PC-3 (cell line): ENCODE measurements around the gene TMEM184A. TPM values are rescaled to one million over a fixed set of nuclear protein-coding genes. Genes with fewer than 3 reads are reported as not detected.

Source experiments
- ATAC-seq: fragments of 200-7000 bp; cut with Tn5 transposase; 2 replicates; pipeline ENCODE4 v1.9.1; 2020; ENCODE audit warnings: mild to moderate bottlenecking, moderate library complexity
- BruUV-seq: library from RNA; stranded (reverse); fragments of 400-500 nt; replicated peaks from 2 replicates; lab custom pipeline; 2021; lab: Mats Ljungman, UMichigan
- CTCF ChIA-PET: fragments of 300-600 bp; sonication (Branson Sonifier 250); formaldehyde crosslinking; loops from one replicate; lab custom pipeline; 2022; ENCODE audit warnings: antibody characterized with exemption; lab: Charles Lee
- POLR2A ChIA-PET: fragments of 300-600 bp; sonication (Branson Sonifier 250); formaldehyde crosslinking; loops from one replicate; lab custom pipeline; 2022; ENCODE audit warnings: antibody characterized with exemption; ENCODE audit not compliant: unreplicated experiment; lab: Charles Lee
- DNase-seq: peaks from one replicate; pipeline ENCODE4 v3.0.0-alpha.2; 2015
- H2AFZ ChIP-seq: fragments of 300-600 bp; sonication (generic); 2 replicates; pipeline ENCODE4 v1.6.0; 2016; ENCODE audit warnings: antibody characterized with exemption, low read length
- H3F3A ChIP-seq: fragments of 300-600 bp; sonication (generic); one replicate; pipeline ENCODE4 v1.6.0; 2017; ENCODE audit warnings: antibody characterized with exemption, low read length, control low read depth, mild to moderate bottlenecking; ENCODE audit not compliant: unreplicated experiment
- H3K27ac ChIP-seq: fragments of 300-600 bp; sonication (generic); 2 replicates; pipeline ENCODE4 v1.5.1; 2016; ENCODE audit warnings: mild to moderate bottlenecking, low read length
- H3K27me3 ChIP-seq: fragments of 300-600 bp; sonication (generic); 2 replicates; pipeline ENCODE4 v1.6.1; 2016; ENCODE audit warnings: low read length, mixed read lengths
- H3K36me3 ChIP-seq: fragments of 300-600 bp; sonication (generic); 2 replicates; pipeline ENCODE4 v1.6.1; 2016; ENCODE audit warnings: low read depth, mixed run types, low read length, mixed read lengths
- H3K4me1 ChIP-seq: fragments of 300-600 bp; sonication (generic); 2 replicates; pipeline ENCODE4 v1.5.1; 2016; ENCODE audit warnings: low read length; ENCODE audit not compliant: insufficient read depth
- H3K4me2 ChIP-seq: fragments of 300-600 bp; sonication (generic); 2 replicates; pipeline ENCODE4 v1.6.0; 2016; ENCODE audit warnings: low read length
- H3K4me3 ChIP-seq: fragments of 300-600 bp; sonication (generic); 2 replicates; pipeline ENCODE4 v1.5.1; 2016; ENCODE audit warnings: mild to moderate bottlenecking, low read length, mixed read lengths
- H3K79me2 ChIP-seq: fragments of 300-600 bp; sonication (generic); 2 replicates; pipeline ENCODE4 v1.6.1; 2017; ENCODE audit warnings: low read length, mixed read lengths
- H3K9ac ChIP-seq: fragments of 300-600 bp; sonication (generic); 2 replicates; pipeline ENCODE4 v1.6.0; 2016; ENCODE audit warnings: mild to moderate bottlenecking, low read length
- H3K9me2 ChIP-seq: fragments of 300-600 bp; sonication (generic); replicated peaks from 2 replicates; pipeline ENCODE4 v1.6.1; 2016; ENCODE audit warnings: mixed run types, low read length, mixed read lengths
- H3K9me3 ChIP-seq: fragments of 300-600 bp; sonication (generic); 2 replicates; pipeline ENCODE4 v1.6.1; 2016; ENCODE audit warnings: low read length, mixed read lengths
- H4K20me1 ChIP-seq: fragments of 300-600 bp; sonication (generic); 2 replicates; pipeline ENCODE4 v1.6.1; 2016; ENCODE audit warnings: low read length, mixed read lengths
- EZH2 ChIP-seq: fragments of 300-600 bp; sonication (generic); IDR thresholded peaks from one replicate; pipeline ENCODE4 v1.6.1; 2017; ENCODE audit warnings: antibody characterized with exemption, mild to moderate bottlenecking, low read length; ENCODE audit not compliant: unreplicated experiment
- EZH2phosphoT487 ChIP-seq: fragments of 300-600 bp; sonication (generic); IDR thresholded peaks from 2 replicates; pipeline ENCODE4 v1.6.1; 2018; ENCODE audit warnings: mild to moderate bottlenecking, antibody characterized with exemption, low read length, borderline replicate concordance
- intact Hi-C: fragments of 100-400 bp; cut with micrococcal nuclease; formaldehyde crosslinking; loops from 2 replicates; pipeline ENCODE4 v1.9.0; 2023
- total RNA-seq: library from RNA; depleted of rRNA; stranded (reverse); fragments of >200 nt; gene quantifications from 2 replicates; pipeline ENCODE4 v1.2.3, GENCODE V29; 2014
- TF ChIP-seq, protein P1 (sequence below): fragments of 300-600 bp; sonication (generic); conservative IDR thresholded peaks from 2 replicates; pipeline ENCODE4 v1.5.1; 2017; ENCODE audit warnings: antibody characterized with exemption, low read depth, mild to moderate bottlenecking, low read length

TMEM184A gene
- total RNA-seq, 1 experiment from 2014 or later: 23.1 TPM

DNA sequence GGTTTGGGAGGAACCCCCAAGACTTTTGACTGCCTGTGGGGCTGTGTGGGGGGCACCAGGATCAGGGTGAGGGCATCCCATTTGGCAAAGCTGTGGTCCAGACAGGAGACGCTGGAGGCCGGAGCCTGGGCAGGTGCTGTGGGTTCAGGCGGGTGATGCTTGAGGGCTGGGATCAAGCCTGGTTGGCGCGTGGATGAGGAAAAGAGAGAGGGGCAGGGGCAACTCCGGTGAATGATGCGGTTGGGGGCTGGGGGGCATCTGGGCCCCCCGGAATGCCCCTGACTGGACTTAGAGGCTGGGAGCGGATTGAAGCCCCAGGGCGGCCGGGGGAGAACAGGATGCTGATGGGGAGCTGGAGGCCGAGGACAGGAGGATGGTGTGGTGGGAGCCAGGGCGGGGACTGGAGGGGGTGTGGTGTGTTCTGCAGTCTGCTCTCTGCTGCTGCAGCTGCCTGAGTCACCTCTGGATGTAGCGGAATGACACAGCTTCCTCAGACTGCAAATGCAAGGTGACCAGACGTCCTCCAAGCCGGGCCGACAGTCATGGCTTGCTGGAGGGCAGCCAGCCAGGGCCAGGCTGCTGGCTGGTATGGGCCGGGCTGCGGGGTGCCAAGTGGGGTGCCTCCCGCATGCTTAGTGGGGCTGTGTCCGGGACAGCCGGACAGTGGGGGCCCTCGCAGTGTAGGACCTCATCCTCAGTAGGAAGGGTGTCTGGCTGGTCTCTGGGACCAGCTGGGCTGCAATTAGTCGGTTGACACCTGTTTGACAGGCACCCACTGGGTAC lies 22.3 kb downstream of the TMEM184A start:
- peak; percentile 53 for ATAC-seq

DNA sequence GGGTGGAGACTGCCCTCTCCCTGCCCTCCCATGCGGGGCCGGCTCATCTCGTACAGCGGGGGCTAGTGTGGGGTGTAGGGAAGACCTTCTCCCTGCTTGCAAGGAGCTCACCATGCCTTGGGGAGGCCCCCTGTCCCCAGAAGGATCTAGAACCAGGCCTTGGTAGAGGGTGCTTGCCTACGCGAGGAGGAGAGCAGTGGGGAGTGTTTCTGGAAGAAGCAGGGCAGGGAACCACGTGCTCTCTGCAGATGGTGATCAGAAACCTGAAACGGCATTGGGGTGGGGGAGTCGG lies 22.8 kb downstream of the TMEM184A start:
- peak overlapping the region; percentile 86 for H3K4me2 ChIP-seq
- H4K20me1 ChIP-seq: peaks cover 8% of the 10 kb centered on the region; the same call in 1 of the 2 replicates
- CTCF ChIA-PET: interaction anchor here (1.4 kb wide), 1 partner anchor 23 kb away, joined by 4 read pairs; the partner anchor contains the start of gene TMEM184A
- H2AFZ ChIP-seq: no peak overlapping the region
- H3K36me3 ChIP-seq: no peaks in the 10 kb centered on the region; the same call in 1 of the 2 replicates
- no peak for DNase-seq
- no peak for TF ChIP-seq EZH2phosphoT487
- TF ChIP-seq, protein P1, sequence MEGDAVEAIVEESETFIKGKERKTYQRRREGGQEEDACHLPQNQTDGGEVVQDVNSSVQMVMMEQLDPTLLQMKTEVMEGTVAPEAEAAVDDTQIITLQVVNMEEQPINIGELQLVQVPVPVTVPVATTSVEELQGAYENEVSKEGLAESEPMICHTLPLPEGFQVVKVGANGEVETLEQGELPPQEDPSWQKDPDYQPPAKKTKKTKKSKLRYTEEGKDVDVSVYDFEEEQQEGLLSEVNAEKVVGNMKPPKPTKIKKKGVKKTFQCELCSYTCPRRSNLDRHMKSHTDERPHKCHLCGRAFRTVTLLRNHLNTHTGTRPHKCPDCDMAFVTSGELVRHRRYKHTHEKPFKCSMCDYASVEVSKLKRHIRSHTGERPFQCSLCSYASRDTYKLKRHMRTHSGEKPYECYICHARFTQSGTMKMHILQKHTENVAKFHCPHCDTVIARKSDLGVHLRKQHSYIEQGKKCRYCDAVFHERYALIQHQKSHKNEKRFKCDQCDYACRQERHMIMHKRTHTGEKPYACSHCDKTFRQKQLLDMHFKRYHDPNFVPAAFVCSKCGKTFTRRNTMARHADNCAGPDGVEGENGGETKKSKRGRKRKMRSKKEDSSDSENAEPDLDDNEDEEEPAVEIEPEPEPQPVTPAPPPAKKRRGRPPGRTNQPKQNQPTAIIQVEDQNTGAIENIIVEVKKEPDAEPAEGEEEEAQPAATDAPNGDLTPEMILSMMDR: no peak
- no peak for TF ChIP-seq EZH2
- BruUV-seq: TSS peak; percentile 27
- H3K9ac ChIP-seq: peak overlapping the region; percentile 91
- H3K27me3 ChIP-seq: no peaks in the 10 kb centered on the region
- peak overlapping the region; percentile 97 for H3K27ac ChIP-seq
- H3K4me3 ChIP-seq: peak overlapping the region; percentile 66
- H3K9me3 ChIP-seq: no peaks in the 10 kb centered on the region
- H3K79me2 ChIP-seq: peaks cover 68% of the 10 kb centered on the region
- no peak for ATAC-seq
- intact Hi-C loops: loop anchor here (1.0 to 2.0 kb wide), 3 partner anchors 23 to 34 kb away; partner anchors contain the start of gene TMEM184A
- peaks cover 36% of the 10 kb centered on the region for H3K4me1 ChIP-seq
- H3K9me2 ChIP-seq: no peaks in the 10 kb centered on the region
- POLR2A ChIA-PET: interaction anchor here (1.2 to 1.3 kb wide), 2 partner anchors 22 to 23 kb away, joined by 3 to 6 read pairs; partner anchors contain the start of gene TMEM184A
- H3F3A ChIP-seq: peaks cover 7% of the 10 kb centered on the region

More for the DNA sequence above, 22.3 kb downstream of the TMEM184A start:
- Histone ChIP-seq H3K4me3 (peak overlapping the region; percentile 66), H3F3A (peaks cover 7% of the 10 kb centered on the region), H3K9ac (peak overlapping the region; percentile 91), H4K20me1 (peaks cover 8% of the 10 kb centered on the region; the same call in 1 of the 2 replicates), H3K36me3 (no peaks in the 10 kb centered on the region; the same call in 1 of the 2 replicates), H2AFZ (no peak overlapping the region), H3K4me2 (peak overlapping the region; percentile 86), H3K9me2 (no peaks in the 10 kb centered on the region), H3K4me1 (peaks cover 36% of the 10 kb centered on the region), H3K9me3 (no peaks in the 10 kb centered on the region), H3K79me2 (peaks cover 73% of the 10 kb centered on the region), H3K27me3 (no peaks in the 10 kb centered on the region), H3K27ac (peak overlapping the region; percentile 97)
- BruUV-seq: no TSS peak
- peak; percentile 86 for DNase-seq
- ChIA-PET POLR2A (interaction anchor here (1.2 to 1.3 kb wide), 2 partner anchors 21 to 23 kb away, joined by 3 to 6 read pairs; partner anchors contain the start of gene TMEM184A), CTCF (interaction anchor here (1.0 to 1.4 kb wide), 2 partner anchors 22 to 27 kb away, joined by 4 read pairs; partner anchors contain the start of gene TMEM184A)
- TF ChIP-seq, protein P1: no peak
- TF ChIP-seq EZH2: no peak
- intact Hi-C loops: loop anchor here (1.0 to 2.0 kb wide), 3 partner anchors 23 to 34 kb away; partner anchors contain the start of gene TMEM184A
